Measurements from ENCODE around the gene TMPRSS6. TPM values are rescaled to one million over a fixed set of nuclear protein-coding genes. Genes with fewer than 3 reads are reported as not detected.

The TMPRSS6 gene
- total RNA-seq, 1 experiment from 2014 or later: 0.39 TPM

GRCh38 chr22:37052386-37053309 is 56.9 kb downstream of the TMPRSS6 start:
- H3K36me3 ChIP-seq (ENCODE audit: control insufficient read depth in 1 of 2, insufficient read depth in 2 of 2, low read length in 2 of 2): peaks cover 0 to 2% of the 10 kb centered on the region in 2 experiments; a peak in 1 of 4 replicates
- H3K27me3 ChIP-seq (ENCODE audit: insufficient read depth, low read length): no peaks in the 10 kb centered on the region
- ChIA-PET POLR2A (no interaction called here), CTCF (interaction anchor here (1.1 to 1.7 kb wide), 2 partner anchors 9 to 12 kb away, joined by 3 to 5 read pairs; no protein-coding TSS in a partner anchor), RAD21 (ENCODE audit: low non-redundant PET in 1 of 2, low total read pairs in 2 of 2, uncharacterized antibody in 2 of 2, unreplicated experiment in 2 of 2) (interaction anchor here in 1 of 2 experiments (0.7 kb wide), 1 partner anchor 392 kb away, joined by 3 read pairs; no protein-coding TSS in a partner anchor)
- no peak overlapping the region for H2AFZ ChIP-seq (ENCODE audit: low read depth, low read length, poor library complexity, severe bottlenecking)
- H3K4me2 ChIP-seq (ENCODE audit: low read length): peak overlapping the region; percentile 86
- no peak for ATAC-seq
- H3K79me2 ChIP-seq (ENCODE audit: insufficient read depth, low read length): no peaks in the 10 kb centered on the region
- peak overlapping the region; percentile 59 to 77 for H3K4me3 ChIP-seq (replicated peaks in 1 of 2; ENCODE audit: low read depth in 1 of 2, low read length in 2 of 2)
- DNase-seq (ENCODE audit: low read depth, low spot score): no peak
- H4K20me1 ChIP-seq (ENCODE audit: insufficient read depth): no peaks in the 10 kb centered on the region
- intact Hi-C loops (cut with micrococcal nuclease): no loop called here
- H3K9ac ChIP-seq (ENCODE audit: low read length): peak overlapping the region; percentile 64
- no peak for TF ChIP-seq CBX3 (IDR thresholded peaks at IDR 0.05; ENCODE audit: low read depth)
- no peak for TF ChIP-seq JUND (IDR thresholded peaks at IDR 0.05)
- no peak for TF ChIP-seq MAX (IDR thresholded peaks at IDR 0.05)
- no peak for TF ChIP-seq ZBTB33 (IDR thresholded peaks at IDR 0.05; ENCODE audit: extremely low read depth, insufficient replicate concordance, low read length)
- TF ChIP-seq CTCF (IDR thresholded peaks at IDR 0.05 in 2 of 3, conservative IDR thresholded peaks at IDR 0.05 in 1 of 3; ENCODE audit: borderline replicate concordance in 1 of 3, insufficient read depth in 1 of 3, low read depth in 2 of 3, low read length in 2 of 3): no peak
- no peak for TF ChIP-seq FOSL1 (IDR thresholded peaks at IDR 0.05; ENCODE audit: low read depth)
- TF ChIP-seq REST (IDR thresholded peaks at IDR 0.05; ENCODE audit: low read depth): no peak
- no peak for TF ChIP-seq SP1 (IDR thresholded peaks at IDR 0.05; ENCODE audit: low read depth)
- TF ChIP-seq ZFX (IDR thresholded peaks at IDR 0.05): no peak
- TF ChIP-seq EGR1 (IDR thresholded peaks at IDR 0.05; ENCODE audit: low read depth): no peak
- no peak for TF ChIP-seq YY1 (IDR thresholded peaks at IDR 0.05; ENCODE audit: extremely low read depth, insufficient replicate concordance, low read depth, low read length)
- no peak for TF ChIP-seq ELF1 (IDR thresholded peaks at IDR 0.05; ENCODE audit: borderline replicate concordance, low read depth)
- TF ChIP-seq EZH2phosphoT487 (IDR thresholded peaks at IDR 0.05; ENCODE audit: borderline replicate concordance): no peak
- no peak for TF ChIP-seq SRF (IDR thresholded peaks at IDR 0.05; ENCODE audit: low read depth)
- no peak for TF ChIP-seq CEBPB (IDR thresholded peaks at IDR 0.05; ENCODE audit: low read depth)
- no peak for TF ChIP-seq SIN3A (IDR thresholded peaks at IDR 0.05; ENCODE audit: low read depth)
- no peaks in the 10 kb centered on the region for H3K9me3 ChIP-seq (ENCODE audit: control insufficient read depth in 1 of 2, insufficient read depth in 1 of 2, low read depth in 1 of 2, low read length in 2 of 2)
- peaks cover 5 to 11% of the 10 kb centered on the region in 2 experiments; a peak in 2 of 4 replicates for H3K4me1 ChIP-seq (ENCODE audit: control insufficient read depth in 1 of 2, insufficient read depth in 2 of 2, low read length in 2 of 2)
- H3K27ac ChIP-seq (ENCODE audit: low read depth, low read length): no peak overlapping the region; the same call in 1 of the 2 replicates
- BruUV-seq (replicated peaks): TSS peak; percentile 45
- no peaks in the 10 kb centered on the region for H3K9me2 ChIP-seq (ENCODE audit: insufficient read depth)

All from HCT116 (cell line).